NAMALWA (cell line): ENCODE results near the gene HOXD3.
A peak's percentile ranks its signal among the peaks of the same experiment; 100 is the strongest.

ENCODE experiments used
- DNase-seq: peaks from one replicate; pipeline ENCODE4 v3.0.0-alpha.2; 2015; ENCODE audit warnings: low spot score

The HOXD3 gene

DNA sequence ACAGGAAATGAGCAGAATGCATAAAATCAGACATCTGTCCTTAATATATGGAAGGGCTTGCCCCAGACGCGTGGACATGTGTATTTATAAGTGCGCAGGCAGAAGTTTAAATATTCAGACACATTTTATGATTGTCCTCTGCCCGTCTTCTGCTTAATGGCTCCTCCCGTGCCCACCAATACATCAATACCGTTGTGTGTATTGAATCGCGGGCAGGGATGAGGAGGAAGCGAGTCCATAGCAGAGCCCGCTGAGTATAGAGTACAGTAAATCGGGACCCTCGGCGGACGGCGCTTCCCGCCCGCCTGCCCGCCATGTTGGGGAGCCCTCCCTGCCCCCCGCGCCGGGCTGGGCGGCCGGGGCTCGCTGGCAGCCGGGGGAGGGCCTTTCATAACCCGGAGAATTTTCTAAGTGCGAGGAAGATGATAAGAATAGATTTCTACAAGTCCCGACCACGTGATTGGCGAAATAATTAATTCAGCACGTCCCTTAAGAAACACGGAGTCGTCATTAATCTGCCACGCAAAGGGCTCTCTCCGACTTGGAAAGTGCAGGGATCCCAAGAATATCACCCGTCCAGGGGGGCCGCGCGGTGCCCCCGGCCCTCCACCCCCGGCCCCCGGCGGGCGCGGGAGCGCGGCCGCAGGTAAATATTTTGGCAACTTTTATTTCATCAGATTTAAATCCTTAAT lies at the start of gene HOXD3:
Gene HOXD3 (plus strand): TSS at position 501 of the 692 bp plus-strand sequence. CDS start 11,808 bp downstream, outside the sequence.
- no peak for DNase-seq

DNA sequence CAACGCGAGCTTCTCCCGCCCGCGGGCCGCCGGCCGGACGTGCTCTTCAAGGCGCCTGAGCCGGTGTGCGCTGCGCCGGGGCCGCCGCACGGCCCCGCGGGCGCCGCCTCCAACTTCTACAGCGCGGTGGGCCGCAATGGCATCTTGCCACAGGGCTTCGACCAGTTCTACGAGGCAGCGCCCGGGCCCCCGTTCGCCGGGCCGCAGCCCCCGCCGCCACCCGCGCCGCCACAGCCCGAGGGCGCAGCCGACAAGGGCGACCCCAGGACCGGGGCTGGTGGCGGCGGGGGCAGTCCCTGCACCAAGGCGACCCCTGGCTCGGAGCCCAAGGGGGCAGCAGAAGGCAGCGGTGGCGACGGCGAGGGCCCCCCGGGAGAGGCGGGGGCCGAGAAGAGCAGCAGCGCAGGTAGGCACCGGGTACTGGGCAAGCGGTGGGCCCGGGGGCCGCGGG lies 49.4 kb upstream of the HOXD3 start:
- DNase-seq: no peak

DNA sequence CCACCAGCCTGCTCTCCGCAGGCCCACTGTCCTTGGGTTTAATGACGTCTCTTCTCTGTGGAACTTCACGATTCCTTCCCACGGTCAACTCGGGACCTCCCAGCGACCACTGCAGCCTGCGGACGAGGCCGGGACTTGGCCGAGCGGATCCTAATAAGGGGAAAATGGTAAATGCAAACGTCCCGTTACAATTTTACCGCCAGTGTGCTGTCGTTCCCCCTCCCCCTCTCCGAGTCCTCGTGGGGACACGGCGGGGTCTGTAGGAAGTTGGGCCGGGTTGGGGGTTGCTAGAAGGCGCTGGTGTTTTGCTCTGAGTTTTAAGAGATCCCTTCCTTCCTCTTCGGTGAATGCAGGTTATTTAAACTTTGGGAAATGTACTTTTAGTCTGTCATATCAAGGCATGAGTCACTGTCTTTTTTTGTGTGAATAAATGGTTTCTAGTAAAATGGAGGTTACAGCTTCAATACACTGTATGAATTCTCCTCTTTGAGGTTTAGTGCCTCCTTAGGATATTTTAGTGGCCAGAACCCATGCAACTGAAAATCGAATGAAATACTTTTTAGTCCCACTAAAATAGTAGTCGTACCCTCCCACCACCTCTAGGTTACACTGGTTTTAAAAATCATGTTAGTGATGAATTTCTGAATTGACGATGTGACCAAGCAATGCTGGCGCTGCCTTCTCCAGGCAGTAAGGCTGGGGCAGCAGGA lies 47.8 kb upstream of the HOXD3 start:
- no peak for DNase-seq

DNA sequence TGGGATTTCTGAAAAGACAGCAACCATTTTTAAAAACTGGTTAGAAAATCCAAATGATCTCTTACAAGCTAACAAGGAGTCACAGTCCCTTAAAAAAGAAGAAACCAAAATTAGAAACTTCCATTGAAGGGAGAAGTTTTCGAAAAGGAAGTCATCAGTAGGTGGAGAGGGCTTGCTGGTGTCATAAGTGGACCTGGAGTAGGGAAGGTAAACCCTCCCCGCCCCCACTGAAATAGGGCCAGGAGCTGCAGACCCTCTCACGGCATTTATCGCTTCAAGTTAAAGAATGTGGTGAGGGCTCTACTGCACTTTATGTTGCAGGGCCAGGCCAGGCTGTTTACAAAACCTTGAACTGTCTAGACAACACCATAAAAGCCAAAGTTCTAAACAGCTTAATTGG lies 47.2 kb upstream of the HOXD3 start:
- DNase-seq: no peak

DNA sequence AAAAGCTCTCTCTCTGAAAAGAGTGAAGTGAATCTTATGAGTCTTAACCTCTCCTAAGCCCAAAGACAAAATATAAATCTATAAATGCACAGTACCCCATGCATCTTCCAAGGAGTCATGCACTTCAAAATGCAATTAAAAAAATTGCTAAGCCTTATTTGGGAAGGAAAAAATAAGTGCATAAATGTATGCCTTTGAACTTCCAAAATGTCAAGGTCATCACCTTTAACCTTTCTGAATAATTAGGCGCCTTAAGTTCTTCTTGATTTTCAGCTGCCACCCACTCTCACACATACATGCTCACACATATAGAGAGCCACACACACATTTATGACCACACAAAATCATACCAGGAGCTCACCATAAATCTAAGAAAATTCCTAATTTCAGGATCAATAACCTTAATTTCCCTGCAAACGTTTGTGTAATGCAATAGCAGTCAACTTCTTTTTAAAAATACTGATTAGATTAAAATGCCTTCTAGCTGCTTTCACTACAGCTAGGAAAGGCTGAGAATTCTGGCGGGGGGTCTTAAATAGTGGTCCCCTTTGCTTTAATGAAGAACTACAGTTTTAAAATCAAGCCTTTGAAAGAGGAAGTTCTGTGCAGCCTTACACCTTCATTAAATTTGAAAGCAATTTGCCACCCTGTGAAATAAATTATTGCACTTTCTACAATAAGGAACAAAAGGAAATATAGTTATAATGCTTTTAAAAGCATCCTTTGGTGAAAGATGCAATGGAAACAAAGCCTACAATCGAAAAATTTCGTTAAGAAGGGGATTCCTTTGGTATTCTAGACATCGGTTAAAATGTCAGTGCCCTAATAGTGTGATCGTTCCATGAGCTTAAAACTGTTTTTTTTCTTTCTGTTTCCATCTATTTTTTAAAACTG lies 46.4 kb upstream of the HOXD3 start:
- DNase-seq: no peak

DNA sequence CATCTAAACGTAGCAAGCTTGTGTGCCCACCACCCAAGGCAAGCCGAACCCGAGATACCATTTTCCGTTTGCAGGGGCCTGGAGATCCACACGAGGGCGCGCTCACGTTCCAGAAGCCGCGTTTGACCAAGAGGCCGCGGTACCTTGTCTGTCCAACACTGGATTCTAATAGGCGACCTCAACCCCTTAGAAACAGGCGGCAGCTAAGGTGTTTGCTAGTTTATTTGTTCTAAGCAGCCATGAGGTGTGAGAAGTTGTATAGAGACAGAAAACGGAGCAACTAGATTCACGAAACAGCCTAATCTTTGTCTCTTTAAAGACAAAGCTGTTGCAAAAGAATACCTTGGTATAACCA lies 45.8 kb upstream of the HOXD3 start:
- peak; percentile 60 for DNase-seq

DNA sequence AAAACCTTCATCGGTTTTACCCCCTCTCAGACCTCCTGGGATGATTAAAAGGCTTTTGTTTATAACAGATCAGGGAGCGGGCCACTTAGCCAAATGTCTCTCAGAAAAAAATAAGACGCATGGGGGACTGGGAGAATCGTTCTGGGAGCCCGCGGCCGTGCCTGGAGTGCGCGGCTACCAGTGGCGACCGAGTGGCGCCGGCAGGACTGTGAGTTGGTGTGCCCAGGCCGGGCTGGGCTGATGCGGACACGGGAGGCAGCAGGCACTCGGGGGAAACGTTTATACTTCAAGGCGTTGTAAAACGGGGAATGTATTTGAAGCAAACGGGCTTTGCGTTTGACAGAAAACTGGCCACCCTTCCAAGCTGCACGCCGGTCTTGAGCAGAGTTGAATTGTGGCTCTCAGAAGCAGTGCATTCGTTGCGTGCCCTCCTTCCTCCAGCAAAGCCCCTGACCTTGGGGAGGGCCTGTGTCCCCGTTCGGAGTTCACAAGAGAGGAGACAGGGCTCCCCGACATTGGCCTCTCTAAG lies 45.2 kb upstream of the HOXD3 start:
- DNase-seq: no peak

DNA sequence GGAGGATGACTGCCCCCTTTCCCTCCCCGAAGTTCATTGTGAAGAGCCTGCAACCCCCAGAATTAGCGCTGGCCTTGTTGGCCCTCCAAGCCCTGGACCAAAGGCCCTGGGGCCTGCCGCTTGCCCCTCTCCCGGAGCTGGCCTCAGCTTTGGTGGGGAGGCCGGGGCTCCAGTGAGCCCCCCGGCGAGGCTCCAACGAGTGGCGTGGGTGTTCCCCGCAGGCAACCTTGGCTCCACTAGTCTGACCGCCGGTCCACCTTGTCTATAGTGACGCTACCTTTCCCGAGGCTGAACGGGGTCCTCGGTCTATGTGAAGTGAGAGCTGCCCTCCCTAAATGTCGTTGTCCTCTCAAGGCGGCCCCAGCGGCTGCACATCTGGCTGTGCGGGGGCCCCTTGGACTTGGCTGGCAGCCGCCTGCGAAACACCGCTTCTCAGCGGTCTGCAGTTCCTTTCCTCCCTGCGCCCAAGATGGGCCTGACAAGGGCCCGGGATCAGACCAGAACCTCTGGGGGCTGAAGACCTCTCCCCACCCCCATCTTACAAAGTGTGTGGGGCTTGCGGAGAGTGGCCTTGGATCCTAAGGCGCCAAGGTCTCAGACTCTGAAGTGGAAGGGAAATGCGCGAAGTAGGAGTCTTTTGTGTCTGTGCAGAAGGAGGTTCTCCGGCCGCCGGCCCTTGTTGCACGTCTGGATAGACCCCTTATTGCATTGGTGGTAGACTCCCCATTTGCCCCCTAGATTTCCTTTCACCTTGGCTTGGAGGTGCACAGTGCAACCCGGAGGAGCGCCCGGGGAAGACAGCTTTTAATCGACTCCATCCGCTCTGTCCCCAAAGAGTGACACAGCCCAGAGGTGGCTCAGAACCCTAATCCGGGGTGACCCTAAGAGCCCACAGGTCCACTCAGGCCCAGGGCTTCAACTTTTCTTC lies 44.5 kb upstream of the HOXD3 start:
- DNase-seq: no peak

DNA sequence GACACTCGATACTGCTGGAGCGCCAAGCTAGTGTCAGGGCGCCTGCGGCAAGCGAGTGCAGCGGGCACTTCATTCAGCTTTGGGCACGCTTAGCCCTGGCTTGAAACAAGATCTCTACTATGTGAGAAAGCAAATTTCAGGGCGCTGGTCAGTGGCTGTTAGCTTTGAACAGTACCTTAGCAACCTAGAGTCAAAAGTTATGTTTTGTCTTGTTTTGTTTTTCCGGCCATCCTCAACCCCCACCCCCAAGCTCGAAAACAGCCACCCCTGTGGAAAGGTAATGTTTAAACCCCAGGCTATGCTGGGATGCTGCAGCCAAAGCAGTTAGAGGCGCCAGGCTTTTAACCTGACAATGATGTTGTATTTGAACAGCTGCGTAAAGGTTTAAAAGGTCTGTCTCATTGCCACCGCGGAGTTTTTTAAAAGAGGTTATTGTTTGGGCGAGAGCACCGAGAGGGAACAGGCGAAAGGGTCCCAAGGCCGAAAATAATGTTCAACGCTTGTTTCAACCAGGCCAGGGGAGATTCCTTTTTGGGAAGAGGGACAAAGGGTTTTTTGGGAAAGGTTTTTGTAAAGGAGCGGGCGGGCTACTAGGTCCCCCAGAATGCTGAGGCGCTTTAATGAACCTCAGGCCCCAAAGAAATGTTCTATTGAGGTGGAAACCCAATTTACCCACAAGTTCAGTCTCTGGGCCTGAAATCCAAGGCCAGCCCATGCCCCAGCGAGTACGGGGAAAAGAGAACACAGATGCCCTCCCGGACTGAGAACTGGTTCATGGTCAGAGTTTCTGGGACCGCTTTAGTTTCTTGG lies 42.8 kb upstream of the HOXD3 start:
- DNase-seq: no peak

DNA sequence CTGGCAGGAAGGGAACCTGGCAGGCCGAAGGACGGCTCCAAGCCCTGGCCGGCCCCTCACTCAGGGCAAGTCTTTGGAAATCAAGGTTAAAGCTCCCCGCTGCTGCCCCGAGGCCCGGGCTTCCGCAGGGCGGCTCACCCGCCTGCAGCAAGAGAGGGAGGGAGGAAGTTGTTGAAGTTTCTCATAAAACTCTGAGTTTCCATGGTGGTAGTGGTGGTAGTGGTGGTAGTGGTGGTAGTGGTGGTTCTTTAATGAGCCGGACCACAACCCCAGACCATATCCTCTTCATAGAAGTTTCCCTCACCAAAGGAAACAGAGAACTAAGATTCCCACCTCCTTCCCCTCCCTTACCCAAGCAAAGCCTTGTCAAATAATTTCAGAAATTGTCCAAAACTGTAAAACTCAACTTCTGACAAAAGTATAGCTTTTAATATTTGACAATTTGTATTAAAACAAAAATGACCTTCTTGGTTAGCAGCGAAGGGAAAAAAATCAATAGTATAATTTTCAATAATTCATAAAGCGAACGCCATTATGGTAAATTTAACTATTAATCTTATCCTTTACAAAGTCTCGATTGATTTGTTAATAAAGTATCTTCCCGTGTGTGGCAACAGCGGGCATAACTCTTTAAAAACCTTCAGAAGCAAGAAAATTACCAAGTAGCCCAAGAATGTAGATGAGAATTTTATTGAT lies 42.0 kb upstream of the HOXD3 start:
- no peak for DNase-seq

DNA sequence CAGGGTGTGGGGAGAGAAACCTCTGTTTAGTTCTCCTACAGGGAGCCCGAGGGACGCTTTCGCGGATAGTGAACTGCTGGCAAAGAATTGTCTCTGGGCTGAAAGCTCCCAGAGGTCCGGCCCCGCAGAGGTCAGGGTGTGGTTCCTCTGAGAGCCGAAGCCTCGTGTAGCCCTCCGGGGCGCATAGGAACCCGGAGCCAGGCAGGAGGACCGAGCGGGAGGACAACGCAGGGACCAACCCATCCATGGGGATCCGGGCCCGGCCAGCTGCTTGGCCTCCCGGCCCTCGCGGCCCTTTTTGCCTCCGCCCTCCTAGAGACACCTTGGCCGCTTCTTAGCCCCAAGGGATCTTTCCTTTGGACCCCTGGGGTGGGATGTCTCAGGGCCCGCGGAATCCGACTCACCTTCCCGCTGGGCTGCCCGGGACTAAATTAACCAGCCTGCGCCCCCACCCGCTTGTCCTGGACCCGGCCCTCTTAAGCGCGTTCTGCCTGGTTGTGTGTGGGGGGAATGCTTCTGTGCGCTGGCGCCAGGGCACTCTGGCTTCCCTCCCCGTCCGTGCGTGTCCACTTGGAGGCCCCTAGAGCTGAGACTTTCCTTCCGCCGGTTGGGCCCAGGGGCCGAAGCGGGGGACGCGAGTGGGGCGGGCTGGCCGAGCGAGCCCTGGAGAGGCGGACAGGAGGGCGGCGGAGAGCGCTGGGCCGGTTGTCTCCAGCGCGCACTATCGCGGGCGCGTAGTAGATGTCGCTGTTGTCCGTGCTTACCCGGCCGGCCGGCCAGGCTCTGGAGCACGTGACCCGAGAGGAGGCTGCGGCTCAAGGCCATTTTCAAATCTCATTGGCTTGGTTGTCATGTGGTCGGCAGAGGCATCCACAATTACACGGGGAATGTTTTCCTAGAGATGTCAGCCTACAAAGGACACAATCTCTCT lies 41.0 kb upstream of the HOXD3 start, which contains the start of gene HOXD10:
Gene HOXD10 (plus strand): TSS at position 896 of the 931 bp plus-strand sequence. CDS start 56 bp downstream, outside the sequence.
- no peak for DNase-seq

DNA sequence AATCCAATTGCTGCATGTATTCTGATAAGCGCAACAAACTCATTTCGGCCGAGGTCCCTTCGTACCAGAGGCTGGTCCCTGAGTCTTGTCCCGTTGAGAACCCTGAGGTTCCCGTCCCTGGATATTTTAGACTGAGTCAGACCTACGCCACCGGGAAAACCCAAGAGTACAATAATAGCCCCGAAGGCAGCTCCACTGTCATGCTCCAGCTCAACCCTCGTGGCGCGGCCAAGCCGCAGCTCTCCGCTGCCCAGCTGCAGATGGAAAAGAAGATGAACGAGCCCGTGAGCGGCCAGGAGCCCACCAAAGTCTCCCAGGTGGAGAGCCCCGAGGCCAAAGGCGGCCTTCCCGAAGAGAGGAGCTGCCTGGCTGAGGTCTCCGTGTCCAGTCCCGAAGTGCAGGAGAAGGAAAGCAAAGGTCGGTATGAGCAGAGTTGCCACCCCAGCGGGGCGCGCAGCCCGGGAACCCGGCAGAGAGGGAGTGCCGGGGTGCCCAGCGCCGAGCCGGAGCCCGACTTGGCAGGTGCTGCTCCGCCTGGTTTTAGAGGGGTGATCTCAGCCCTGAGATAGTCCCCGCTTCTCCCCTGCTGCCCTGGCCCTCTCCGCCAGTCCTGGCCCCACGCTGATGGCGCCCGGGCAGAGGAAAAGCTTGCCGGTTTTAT lies 39.8 kb upstream of the HOXD3 start:
- no peak for DNase-seq

DNA sequence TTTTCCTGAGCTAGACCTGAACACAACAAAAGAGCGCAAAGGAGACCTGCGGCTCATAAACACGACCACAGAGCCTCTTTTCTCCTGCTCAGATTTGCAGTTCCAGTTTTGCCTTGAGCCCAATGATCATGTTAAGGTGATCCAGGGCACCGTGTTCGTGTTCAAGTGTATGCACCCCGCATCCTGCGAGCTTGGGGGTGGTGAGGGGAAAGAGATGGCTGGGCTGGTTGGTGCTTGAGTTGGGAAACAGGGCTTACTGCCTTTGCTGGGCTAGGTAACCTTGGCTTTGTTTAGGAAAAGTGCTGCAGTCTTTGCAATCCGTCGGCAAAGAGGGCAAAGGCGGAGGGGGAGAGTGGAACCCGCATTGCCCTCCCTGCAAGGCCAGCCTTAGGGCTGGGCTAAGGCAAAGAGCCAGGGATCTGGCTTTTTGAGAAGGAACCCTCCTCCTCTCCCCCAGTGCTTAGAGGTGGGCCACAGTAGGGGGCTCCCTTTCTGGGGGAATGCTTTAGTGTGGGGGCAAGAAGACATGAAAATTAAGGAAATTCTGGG lies 39.2 kb upstream of the HOXD3 start:
- no peak for DNase-seq

DNA sequence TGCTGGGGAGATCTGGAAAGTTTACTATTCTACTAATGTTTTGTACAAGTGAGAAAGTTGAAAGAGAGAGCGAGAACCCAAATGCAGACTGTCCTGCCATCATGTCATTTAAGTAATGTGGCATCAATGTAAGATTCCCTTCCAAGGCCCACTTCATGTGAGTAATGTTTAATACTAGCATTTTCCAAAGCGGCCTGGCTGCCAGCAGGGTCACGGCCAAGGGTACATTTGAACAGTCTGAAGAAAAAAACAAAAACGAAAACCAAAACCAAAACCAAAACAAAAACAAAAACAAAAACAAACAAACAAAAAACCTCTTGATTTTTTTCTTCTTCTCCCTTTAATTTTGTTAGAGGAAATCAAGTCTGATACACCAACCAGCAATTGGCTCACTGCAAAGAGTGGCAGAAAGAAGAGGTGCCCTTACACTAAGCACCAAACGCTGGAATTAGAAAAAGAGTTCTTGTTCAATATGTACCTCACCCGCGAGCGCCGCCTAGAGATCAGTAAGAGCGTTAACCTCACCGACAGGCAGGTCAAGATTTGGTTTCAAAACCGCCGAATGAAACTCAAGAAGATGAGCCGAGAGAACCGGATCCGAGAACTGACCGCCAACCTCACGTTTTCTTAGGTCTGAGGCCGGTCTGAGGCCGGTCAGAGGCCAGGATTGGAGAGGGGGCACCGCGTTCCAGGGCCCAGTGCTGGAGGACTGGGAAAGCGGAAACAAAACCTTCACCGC lies 38.3 kb upstream of the HOXD3 start:
- DNase-seq: peak; percentile 80

DNA sequence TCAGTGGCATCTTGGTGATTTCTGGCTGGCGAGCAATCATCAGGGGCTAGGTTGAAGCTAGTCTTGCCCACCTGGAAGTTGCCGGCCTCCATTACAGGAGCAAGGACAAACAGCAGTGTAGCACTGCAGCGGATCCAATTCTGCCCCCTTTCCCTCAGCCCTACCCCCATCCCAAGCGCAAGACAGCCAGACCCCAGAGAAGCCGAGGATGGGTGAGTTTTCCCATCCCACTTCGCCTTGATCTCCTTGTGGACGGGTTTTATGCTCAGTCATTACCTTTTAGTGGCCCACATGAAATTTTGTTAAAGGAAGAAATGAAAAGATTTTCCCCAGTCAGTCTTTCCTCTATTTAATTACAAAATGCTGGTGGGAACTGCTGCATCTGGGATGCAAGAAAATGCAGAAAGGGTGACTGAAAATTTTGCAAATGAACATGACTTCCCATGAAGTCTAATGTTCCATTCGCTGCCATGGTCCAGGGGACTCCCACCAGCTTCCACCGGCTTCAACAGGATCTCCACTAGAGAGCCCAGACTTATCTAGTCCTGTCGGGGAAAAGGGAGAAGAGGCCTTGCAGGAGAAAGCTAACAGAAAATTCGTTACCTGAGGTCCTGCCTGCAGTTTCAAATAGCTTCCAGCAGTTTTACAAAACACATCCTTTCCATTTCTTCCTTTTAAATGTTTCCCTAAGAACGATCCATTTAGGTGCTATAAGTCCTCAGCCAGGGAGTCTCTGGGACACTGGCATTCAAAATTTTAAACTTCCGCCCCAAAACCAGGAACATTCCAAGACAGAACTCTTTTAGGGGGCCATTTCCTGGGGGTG lies 36.5 kb upstream of the HOXD3 start:
- DNase-seq: no peak
